Fibroblast of skin of scalp (primary cell): ENCODE data around the gene RAD51B.

ENCODE experiments used
- DNase-seq: peaks from one replicate; pipeline ENCODE4 v3.0.0-alpha.2; 2013

Gene RAD51B

DNA sequence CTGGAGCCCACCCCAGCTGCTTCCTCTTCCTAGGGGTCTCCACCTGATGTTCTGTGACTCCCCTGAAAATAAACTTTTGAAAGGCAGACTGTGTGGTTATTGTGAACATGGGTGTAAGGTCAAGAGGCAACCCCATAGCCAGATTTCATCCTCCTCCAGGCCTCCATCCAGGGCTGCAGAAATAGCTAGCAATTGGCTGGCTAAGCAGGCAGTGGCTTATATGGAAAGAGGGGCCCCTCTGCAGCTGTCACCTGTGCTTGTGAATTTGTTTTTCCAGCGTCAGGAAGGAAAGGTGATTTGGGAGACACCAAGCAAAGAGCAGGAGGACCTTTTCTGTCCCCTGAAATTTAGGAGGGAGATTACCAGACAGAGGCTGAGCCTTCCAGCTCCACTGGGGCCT is 917.5 kb downstream of the RAD51B start:
- no peak for DNase-seq

DNA sequence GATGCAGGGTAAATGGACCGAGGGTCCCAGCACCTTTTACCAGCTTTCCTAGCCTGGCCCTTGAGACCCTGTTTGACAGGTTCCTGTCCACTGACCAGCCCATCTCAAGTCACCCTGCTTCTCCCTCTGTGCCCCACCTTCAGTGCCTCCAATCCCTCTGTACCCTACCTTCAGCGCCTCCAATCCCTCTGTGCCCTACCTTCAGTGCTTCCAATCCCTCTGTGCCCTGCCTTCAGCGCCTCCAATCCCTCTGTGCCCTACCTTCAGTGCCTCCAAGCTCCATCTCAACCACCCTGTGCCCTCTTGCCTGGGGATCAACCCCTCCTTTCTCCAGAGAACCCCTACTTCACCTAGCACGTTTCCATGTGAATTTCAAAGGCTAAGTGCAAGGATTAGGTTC is 919.0 kb downstream of the RAD51B start:
- no peak for DNase-seq

DNA sequence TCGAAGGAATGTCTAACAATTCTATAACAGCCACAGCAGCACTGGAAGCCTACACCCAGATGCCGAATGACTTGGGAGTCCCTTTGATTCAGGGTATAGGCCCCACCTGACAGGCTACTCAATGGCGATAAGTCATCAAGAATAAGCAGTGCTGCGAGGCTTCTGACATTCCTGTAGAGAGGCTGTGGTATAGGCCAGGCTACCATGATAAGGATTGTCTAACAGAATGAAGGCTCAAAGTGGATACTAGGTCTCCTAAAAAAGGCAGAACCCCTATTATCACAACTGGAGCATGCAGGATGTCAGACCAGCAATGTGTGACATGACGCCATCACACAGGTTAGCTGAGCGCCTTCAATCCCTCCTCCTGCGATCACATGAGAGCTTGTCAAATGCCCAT is 920.1 kb downstream of the RAD51B start:
- DNase-seq, result no peak

DNA sequence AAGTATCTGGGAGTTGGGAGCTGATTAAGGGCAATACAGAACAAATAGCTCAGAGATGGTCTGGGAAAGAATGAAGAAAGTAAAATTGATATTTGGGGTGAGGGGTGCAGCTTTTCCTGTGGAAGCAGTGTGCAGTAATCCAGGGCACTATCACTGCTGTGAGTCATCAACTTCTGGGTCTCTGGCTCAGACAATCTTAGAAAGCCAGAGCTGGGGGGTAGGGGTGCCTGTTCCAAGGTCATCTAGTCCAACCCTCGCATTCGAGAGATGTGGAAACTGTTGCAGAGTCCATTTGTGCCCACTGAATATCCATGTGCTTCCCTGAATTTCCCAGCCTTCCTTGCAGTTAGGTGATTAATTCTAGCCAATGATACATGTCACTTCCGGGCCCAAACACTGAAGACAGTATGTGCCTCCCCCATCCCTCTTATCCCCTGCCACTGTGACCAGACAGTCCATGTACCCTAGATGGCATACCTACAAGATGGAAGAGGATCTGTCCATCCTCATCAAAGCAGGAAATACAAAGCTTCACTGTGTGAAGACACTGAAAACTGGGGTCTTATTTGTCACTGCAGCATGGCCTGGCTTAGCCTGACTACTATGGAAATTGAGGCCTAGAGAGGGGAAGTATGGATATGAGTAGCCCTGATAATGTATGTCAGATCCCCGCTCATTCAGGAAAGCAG is 921.4 kb downstream of the RAD51B start:
- no peak for DNase-seq

DNA sequence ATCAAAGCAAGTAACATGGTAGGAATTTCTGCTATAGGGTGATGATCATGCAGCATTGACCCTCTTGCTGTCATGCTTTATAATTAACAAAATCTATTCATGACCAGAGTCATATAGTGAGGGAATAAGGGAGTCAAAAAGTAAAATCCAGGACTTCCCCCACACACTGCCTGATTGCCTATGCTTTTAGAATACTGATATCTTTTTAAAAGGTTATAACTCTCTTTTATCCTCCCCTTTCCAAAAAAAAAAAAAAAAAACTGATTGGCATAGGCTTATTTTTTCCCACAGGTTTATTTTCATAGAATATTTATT is 921.9 kb downstream of the RAD51B start:
- no peak for DNase-seq

DNA sequence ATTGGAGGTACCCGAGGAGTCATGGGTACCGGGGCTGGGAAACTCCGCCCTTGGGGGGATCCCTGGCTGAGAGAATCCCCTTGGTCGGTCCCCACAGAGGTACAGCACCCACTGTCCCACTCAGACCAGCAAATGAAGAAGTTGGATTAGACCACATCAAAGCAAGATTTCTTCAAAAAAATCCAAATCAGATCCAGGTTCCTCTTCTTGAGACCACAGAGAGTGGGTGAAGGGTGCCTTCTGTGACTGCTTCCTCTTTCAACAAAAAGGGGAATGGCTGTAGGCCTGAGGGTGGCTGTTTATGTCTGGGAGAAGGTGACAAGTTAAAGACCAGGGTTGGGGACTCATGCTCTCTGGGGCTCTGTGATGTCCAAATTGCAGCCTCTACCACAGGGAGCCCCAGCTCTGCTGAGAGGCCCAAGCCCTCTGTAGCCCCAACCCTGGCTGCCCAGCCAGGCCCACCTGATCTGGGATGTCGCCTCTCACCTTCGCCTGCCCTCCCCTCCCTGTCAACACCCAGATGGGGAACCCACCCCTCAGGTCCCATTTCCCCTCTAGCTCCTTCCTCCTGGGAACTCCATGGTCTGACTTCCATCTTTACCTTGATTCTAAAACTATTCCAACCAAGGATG is 922.4 kb downstream of the RAD51B start:
- no peak for DNase-seq

DNA sequence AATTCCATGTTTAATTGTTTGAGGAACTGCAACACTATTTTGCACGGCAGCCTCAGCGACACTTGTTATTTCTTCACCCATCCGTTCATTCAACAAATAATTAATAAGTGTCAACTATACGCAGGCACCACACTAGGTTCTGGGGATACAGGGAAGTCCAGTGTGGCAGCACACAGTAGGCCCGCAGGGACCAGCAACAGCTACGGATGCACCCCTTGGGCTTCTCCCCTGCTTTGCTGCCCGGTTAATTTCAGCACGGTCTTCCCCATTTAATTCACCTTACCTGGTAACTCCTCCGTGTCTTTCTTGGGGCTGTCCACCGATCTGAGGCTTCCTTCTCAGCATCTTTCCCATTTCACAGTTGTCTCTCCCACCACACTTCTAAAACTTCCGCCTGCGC is 925.0 kb downstream of the RAD51B start:
- no peak for DNase-seq

DNA sequence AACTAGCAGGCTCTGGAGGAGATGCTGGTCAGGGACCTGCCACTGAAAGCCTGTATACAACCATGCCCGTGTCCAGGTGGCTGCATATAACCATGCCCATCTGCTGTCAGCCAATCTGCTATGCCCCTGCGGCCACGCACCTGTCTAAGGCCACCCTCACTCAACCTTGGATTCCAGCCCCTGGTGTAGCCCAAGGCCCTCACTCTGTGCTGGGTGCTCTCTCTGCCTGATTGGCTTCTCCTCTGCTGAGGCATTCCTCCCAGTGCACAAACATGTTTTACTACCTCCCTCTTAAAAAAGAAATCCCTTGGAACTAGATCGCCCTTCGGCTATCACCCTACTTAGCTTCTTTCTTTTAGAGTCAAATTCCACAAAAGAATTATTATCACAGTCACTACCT is 927.8 kb downstream of the RAD51B start:
- no peak for DNase-seq

DNA sequence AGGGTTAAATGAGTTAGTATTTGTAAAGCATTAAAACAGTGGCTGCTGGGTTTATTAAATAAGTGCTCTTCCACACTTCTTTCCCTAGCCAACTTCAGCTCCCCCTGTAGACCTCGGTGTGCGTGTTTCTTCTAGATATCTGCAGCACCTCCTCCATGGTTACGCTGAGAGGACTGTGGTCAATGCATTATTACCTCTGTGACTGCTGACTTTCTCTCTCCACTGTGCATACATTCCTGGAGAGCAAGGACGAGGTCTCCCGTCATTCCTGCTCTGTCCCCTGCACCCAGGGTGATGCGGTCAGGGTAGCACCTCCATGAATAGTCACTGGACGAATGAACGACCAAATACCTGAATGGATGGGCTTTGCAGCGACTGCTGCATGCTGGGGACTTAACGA is 928.7 kb downstream of the RAD51B start:
- DNase-seq, result no peak

DNA sequence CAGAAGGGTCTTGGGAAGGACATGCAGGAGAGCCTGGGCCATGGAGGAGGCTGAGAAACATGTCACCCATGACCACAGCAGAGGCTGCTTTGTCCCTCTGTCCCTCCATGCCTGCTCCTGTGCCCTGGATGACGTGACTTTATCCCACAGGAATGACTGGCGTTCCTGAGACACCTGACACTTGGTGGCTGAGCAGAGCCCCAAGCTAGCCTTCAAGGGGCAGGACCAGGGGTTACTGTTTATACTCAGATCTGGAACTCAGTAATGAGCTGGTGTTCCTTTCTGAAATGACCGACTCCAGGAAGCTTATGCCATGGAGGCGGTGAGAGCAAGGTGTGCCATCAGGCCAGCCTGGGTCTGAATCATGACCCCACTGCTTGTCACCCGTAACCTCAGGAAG is 929.1 kb downstream of the RAD51B start:
- DNase-seq, result no peak

DNA sequence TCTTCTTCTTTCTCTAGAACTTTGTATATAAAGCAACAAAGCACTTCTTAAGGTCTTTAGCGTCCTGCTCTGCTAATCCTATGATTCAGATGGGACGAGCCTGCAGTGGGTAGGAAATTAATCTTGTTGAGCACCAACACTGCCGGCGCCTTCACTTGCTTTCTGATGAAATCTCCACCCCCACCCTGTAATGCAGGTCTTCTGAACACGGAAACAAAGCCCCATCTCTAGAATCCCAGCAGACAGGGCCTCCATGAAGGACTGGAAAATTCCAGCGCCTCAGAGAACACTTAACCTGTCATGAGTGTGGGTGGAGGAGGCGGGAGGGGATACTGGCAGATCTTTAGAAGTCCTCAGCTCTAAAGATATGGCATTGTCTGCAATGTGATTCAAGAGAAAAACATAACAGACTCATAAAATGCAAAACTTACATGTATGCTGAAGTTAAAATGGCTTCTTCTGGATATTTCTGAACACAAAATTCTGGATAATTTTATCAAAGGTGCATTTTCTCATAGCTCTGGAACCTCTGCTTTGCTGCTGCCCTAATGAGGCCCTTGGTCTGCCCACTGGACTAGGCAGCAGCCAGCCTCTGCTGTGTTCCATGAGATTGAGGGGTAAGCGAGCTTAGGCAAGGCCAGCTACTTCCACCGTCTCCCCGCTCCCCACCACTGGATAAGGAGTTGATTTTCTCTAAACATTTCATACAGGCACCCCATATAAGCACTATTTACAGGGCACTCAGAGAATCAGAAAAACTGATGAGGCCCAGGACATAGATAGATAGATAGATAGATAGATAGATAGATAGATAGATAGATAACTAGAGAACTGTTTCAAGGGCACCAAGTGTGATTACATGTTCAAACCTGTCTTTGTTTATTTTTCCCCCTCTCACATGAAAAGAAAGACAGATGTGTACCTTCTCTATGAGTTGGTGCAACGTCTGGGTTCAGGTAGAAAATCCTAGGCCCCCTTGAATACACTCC is 930.2 kb downstream of the RAD51B start:
- no peak for DNase-seq

DNA sequence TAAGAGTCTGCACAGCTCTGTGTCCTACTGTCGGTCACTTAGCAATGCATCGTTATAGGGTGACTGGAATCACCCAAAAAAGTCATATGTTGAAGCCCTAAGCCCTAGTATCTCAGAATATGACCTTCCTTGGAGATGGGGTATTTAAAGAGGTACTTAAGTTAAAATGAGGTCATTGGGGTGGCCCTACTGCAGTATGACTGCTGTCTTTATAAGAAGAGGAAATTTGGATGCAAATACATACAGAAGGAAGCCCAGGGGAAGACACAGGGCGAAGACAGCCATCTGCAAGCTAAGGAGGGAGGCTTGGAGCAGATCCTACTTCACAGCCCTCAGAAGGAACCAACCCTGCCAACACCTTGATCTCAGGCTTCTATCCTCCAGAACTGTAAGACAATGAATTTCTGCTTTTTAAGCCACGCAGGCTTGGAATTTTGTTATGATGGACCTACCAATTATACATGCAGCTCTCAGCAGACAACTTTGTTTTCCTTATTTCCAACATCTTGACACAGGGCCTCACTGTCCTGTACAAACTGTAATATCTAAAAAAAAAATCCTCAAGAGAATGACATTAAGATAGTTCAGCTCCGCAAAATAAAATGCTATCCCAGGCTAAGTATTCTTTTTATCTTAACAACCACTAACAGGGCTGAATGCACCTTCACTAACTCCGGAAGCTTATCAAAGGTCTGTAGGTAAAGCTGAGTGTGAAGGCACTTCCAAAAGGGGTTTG is 932.9 kb downstream of the RAD51B start:
- DNase-seq, result no peak

DNA sequence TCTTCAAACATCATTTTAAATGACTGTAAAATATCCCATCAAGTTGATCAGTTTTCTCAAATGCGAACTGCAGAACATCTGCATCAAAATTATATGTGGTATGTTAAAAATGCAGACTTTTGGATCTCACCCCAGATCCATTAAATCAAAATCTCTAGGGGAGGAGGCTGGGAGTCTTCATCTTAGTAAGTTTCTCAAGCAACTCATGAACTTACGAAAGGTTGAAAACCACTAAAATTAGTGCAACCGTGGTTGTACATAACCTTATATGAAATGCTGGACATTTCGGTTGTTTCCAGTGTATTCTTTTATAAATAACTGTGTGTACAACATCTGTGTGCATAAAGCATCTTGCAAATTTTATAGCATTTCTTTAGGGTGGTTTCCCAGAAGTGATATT is 934.1 kb downstream of the RAD51B start:
- peak; percentile 69 for DNase-seq

DNA sequence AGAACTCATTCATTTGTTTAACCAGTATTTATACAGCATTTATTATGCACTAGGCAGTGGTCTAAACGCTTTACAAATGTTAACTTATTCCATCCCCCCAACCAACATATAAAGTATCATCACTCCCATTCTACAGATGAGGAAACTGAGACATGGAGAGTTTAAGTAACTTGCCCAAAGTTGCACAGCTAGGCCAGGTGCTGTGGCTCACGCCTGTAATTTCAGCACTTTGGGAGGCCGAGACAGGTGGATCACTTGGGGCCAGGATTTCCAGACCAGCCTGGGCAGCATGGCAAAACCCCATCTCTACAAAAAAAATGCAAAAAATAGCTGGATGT is 935.4 kb downstream of the RAD51B start:
- no peak for DNase-seq

DNA sequence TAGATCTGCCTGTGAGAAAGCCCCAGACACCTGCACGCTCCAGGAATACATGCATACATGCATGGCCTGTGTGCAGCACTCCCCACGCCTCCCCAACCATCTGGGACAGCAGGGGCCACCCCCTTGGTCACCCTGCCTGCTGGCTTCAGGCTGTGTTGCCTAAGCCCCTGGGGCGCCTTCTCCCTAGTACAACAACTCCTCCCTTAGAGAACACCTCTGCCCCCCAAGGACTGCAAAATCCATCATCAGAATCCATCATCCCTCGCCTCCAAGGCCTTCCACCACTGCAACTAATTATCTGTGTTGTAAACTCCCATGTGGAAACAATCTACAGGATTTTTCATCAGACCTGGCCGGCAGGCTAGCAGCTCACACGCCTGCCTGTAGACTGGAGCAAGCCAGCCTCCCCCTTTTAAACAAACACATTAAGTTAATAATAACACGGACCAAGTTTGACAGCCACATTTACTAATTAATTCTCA is 936.5 kb downstream of the RAD51B start:
- peak; percentile 35 for DNase-seq

DNA sequence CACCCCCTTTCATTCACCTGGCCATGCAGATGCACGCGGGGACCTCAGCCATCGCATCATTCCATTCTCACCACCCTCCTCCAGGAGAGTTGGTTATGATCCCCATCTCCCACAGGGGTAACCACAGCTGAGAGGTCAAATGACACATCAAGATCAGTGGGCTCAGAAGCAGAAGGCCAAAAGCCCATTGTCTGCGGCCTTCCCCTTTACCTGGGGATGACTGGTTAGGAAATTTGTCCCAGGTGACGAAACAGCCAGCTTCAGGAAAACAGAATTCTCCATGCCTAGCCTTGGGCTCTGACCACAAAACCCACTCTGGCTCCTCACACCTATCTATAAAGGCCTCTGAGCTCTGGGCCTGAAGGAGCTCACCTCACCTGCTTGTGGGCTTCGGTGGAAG is 937.2 kb downstream of the RAD51B start:
- no peak for DNase-seq

DNA sequence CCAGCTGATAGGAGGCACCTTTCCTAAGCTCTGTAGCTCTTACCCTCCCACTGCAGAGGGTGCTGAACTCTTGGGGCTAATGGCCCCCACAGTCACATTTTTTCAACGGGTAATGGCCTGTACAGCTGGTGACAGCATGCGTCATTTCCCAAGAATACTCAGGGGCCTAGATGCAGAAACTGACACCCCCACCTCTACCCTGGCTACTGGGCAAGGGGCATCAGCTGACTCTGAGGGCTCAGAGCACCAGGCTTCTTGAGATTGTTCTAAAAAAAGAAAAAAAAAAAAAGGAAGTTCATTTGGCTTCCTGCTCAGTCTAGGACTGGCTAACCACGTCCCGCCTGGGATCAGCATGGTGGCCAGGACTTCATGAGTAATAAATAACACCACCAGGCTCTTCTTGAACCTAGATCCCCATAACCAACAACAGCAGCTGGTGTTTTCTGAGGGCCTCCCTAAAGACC is 938.1 kb downstream of the RAD51B start:
- DNase-seq, result peak; percentile 43

DNA sequence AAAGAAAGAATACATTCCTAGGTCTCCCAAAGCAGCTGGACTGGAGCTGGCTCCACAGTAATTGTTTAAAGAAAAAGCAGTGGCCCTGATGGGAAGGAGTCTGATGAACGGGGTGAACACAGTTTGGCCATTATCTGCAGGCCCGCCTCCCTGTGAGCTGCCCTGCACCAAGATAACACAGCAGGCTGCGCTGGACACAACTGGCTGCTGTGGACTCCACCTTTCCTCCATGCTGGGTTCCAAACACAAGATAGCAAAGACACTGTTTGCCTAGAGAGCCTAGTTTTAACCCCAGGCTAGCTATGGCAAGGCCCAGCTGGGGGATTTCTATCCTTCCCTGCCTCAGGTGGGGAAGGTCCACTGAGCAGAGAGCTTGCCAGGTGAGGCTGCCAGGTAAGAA is 938.7 kb downstream of the RAD51B start:
- no peak for DNase-seq

DNA sequence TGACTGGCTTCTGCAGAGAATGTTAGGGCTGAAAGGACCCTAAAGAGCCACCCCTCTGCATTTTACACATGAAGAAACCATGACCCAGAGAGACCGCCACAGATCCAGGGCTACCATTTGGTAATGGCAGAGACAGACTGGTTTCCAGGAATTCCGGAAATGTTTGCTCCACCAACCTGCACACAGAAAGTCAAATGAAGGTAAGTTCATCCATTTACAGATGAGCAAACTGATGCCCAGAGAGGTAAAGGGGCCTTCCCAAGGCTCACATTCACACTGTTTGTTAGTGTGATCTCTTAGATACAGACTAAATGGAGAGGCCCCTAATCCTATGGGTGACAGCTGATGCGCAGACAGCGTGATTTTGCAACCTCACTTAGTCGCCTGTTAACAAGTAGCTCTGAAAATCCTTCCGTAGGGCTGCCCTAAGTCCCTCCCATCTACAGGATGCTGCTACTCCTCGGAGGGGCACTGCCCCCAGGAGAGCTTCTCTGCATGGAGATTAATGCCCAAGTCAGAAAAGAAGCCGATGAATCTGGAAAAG is 939.5 kb downstream of the RAD51B start:
- no peak for DNase-seq

DNA sequence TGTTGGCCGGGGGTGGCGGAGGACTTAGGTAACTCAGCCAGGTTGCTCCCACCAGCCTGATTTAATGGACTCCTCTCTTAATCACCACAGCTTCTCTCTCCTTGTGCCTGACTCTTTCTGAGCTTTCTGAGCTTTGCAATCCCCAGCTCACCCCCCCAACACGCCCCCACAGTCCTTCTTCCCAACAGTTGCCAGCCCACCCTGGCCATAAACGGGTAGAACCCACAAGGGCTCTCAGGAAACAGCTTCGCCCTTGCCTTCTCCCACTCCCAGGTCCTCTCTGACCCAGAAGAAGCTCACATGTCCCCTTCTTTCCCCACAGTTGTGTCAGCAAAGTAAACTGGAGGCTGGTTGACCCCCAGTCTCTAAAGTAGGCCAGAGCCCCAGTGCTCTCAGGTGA is 940.4 kb downstream of the RAD51B start:
- no peak for DNase-seq

DNA sequence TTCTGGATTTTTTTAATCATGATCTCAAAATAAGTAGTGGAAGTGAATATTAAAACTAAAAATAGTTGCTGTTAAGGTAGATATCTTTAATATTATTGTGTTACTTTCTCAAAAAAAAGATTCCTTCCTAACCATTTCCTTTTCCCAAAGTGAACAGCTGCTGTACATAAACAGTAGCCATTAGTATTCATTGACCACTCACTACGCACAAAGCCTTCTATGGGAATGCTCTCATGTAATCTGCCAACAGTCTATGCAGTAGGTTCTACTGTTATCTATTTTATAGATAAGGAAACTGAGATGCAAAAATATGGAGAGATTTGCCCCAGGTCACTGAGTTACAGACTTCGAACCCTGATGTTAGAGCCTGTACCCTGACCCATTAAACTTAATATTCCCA is 941.2 kb downstream of the RAD51B start:
- no peak for DNase-seq

DNA sequence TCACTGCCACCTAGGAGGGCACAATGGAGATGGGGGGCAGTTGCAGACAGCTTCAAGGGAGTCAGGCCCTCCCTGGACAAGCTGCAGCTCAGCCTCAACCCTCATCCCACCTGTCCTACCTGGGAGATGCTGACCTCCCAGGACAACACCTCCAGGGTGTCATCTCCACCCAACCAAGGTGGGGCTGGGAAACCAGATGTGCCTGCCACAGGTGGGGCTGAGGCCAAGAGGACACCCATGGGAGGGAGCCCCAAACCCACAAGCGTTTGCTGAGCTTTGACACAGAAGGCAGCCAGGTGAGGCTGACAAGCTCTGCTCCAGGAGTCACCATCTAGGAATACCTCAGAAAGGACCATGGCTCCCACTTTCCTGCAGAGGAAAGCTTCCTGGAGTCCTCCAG is 941.8 kb downstream of the RAD51B start:
- no peak for DNase-seq
